NCI-H187 treated with DMSO at 0.1 percent for 48 hours (cell line): ENCODE data around the gene PTX4.

ENCODE experiments used
- DNase-seq: peaks from one replicate; lab custom pipeline; 2025; lab: John Stamatoyannopoulos, UW

Gene PTX4

GRCh38 chr16:1488619-1489018 is at the start of gene PTX4:
Gene PTX4 (minus strand): TSS chr16:1488944. CDS start chr16:1488909, 35 bp downstream.
- no peak for DNase-seq

DNA sequence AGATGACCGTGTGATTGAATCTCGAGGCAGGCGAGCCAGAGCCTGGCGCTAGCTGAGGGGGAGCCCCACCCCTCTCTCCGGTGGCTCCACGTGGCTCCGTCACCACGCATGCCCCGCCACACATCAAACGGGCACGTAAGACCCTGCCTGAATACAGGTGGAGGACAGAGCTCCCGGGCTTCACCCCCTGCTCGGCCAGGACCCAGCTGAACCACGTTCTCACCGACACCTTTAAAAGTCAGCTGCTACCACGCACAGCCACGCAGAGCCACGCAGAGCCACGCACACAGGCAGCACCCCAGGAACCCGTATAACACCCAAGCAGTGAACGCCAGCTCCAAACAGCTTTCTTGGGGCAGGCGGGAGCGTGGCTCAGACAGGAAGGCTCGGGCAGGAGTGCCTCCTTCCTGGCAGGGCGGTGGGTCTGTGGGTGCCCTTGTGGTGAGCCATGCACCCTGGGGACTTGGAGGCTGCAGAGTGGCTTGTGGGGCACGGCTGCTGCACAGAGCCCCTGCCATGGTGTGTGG is 49.1 kb upstream of the PTX4 start:
- no peak for DNase-seq

- DNase-seq: no peak
Measured at GRCh38 chr16:1537138-1537577, 48.4 kb upstream of the PTX4 start.

DNA sequence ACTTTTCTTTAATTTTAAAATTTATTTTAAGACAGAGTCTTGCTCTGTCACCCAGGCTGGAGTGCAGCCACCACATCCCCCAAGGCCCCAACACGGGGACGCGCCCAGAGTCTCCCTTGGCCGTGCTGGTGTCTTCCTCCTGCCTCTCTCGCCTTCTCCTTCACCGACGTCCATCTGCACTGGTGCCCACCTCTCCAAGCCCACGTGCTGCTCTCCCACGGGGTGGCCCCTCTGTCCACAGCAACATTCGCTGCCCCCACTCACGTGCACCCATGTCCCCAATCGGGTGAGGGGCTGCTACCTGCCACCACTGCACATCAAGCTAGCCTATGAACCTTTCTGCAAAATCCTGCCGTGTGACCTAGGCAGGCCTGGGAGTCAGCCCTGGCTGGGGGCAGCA is 47.9 kb upstream of the PTX4 start:
- DNase-seq: no peak

- no peak for DNase-seq
Measured at GRCh38 chr16:1535391-1536291, 46.9 kb upstream of the PTX4 start.

DNA sequence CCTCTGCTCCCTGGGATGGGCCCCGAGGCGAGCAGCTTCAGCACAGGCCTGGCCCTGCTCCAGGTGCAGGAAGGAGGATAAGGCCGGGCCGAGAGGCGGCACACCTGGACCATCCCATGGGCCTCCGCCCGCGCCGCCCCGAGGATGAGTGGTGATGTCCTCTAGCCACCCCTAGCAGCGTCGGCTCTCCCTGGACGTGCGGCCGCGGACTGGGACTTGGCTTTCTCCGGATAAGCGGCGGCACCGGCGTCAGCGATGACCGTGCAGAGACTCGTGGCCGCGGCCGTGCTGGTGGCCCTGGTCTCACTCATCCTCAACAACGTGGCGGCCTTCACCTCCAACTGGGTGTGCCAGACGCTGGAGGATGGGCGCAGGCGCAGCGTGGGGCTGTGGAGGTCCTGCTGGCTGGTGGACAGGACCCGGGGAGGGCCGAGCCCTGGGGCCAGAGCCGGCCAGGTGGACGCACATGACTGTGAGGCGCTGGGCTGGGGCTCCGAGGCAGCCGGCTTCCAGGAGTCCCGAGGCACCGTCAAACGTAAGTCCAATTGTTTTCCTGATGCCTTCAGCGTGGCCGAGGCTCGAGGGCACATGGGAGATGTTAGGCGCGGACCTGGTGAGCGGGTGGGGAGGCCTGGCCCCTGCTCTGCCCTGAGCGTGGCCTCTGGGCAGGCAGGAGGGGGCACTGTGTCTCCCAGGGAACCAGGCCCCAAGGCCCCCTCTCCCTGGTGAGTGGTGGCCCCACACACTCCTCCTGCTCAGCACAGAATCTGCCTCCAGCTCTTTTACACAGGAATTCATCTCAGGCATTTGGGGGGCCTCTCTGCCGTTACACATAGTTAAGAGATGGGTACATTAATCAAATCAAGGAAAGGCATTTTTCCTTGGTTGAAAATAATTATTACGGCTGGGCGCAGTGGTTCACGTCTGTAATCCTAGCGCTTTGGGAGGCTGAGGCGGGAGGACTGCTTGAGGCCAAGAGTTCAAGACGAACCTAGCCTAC is 45.6 kb upstream of the PTX4 start:
- no peak for DNase-seq

DNA sequence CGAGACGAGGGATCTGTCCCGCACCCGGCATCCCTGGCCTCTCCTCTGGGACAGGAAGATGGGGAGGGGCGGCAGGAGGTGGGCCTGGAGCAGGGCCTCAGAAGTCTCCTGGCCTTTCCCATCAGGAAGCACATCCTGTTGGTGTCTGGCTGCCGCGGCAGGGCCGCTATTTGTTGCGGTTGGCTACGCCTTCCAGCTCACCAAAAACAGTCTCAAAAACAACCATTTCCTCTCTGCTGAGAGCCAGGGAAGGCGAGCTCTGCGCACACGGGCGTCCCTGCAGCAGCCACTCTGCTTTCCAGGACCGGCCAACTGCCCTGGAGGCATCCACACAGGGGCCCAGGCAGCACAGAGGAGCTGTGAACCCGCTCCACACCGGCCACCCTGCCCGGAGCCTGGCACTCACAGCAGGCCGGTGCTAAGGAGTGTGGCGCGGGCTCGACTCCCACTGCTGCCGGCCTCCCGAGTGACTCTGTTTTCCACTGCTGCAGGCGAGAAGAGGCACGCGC is 44.8 kb upstream of the PTX4 start, which contains the start of gene TMEM204:
TMEM204 (plus strand) TSS at position 224 of the 509 bp plus-strand sequence. CDS start 610 bp downstream, outside the sequence.
- DNase-seq: no peak

GRCh38 chr16:1532771-1533170 is 44.0 kb upstream of the PTX4 start:
- DNase-seq: no peak

DNA sequence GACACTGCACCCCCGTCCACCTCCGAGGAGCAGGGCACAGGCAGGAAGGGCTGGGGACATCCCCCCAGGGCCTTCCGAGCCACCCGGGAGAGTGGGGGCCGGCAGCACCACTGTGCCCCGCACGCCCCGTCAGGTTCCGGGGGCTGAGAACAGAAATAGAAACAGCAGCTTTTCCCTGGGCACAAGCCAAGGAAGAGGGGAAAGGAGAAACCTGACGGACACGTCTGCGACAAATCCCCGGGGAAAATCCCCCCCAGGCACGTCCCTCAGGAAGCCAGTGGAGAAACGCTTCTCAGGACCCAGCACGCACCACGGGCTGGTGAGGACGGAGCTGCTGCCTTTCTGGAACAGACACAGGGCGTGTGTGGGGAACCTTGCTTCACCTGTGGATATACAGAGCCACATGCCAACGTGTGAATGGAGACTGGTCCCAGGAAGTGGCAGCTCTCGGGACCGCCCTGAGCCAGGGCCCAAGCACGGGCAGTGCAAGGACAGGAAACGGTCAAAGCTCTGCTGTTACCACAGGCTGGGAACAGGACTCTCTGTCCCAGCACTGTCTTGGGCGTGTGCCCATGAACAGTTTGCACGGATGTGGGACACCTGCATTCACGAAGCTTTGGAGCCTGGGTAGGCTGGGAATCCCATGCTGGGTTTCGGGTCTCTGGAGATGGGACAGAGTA is 43.5 kb upstream of the PTX4 start:
- no peak for DNase-seq

GRCh38 chr16:1531638-1531910 is 42.8 kb upstream of the PTX4 start:
- no peak for DNase-seq

GRCh38 chr16:1530883-1531637 is 42.3 kb upstream of the PTX4 start:
- no peak for DNase-seq

DNA sequence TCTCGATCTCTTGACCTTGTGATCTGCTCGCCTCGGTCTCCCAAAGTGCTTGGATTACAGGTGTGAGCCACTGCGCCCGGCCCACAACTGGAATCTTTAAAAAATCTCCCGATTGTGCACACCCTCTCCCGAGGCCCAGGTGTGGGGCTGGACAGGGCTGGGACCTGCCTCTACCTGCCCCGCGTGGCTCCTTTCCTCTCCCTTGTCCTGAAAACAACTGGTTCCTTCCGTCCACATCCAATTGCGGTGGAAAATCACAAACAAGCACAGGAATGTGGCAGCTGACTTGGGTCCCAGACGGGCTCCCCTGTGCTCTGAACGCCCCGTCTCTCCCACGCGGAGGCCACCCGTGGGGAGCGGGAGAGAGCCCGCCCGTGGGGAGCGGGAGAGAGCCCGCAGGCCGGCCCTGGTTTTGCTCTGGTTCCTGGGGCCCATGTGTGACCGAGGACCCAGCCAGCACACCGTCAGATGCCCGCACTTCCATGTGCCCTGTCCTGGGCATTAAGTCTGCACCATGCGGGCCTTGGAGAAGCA is 41.7 kb upstream of the PTX4 start:
- DNase-seq: no peak

DNA sequence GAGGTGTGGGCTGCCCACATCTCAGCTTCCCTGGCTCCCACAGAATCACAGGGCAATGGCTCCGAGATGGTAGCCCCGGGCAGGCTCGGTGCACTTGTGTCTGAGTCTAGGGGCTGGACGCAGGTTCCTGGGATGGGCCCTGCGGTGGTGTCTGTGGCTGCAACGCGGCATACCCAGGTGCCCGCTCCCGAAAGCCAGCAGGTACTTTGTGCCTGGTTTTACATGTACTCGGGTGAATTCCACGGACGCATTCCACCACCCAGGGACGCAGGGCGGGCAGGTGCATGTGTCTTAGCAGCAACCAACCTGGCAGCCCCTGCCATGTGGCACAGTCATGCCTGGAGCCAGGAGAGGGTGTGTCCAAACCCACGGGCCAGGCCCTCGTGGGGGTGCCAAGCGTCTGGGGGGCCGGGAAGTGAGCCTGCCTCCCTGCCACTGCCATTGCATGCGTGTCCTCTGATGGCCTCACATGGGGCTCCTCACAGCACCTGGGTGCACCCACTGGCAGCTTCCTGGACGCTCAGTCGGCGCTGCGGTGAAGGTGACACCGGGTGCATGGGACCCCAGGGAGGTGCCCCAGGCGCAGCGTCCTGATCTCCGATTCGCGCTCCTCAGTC is 40.3 kb upstream of the PTX4 start:
- DNase-seq: no peak

- no peak for DNase-seq
Measured at GRCh38 chr16:1527836-1528811, 39.4 kb upstream of the PTX4 start.

DNA sequence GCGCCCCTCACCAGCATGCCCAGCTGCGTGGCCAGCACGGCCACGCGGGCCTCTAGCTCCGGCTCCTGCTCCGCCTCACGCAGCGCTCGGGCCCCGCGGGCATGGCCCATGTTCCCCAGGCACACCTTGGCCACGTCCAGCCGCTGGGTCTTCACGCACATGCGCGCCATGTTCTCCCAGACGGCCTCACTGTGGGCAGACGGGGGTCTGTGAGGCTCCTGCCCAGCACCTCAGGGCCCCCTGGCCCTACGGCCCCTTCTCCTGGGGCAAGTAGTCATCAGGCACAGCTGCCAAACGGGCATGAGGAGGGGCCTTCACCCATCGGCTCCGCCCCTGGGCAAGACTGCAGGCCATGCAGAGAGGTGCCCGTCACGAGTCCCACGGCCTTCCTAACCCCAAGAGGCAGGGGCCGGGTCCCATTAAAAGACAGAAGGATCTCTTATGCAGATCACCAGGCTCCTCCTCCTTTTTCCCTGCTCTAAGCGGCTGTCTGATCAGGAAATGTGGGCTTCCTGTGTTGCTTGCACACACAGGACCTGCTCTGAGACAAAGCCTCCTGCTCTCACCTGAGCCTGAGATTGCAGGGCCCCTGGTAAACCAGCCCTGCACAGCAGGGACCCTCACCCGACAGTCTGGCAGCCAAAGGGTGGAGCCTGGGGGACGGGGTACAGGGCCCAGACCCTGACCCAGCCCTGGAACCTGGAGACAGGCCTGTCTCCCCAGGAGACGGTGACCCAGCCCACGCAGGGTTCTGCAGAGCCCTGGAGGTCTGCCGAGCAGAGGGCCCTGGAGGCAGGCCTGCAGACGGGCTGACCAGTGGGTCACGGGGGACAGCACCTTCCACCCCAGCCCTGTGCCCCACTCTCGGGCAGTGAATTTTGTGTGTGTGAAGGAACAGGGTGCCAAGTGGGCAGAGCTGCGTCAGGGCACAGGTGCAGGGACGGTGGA is 38.1 kb upstream of the PTX4 start:
- no peak for DNase-seq

DNA sequence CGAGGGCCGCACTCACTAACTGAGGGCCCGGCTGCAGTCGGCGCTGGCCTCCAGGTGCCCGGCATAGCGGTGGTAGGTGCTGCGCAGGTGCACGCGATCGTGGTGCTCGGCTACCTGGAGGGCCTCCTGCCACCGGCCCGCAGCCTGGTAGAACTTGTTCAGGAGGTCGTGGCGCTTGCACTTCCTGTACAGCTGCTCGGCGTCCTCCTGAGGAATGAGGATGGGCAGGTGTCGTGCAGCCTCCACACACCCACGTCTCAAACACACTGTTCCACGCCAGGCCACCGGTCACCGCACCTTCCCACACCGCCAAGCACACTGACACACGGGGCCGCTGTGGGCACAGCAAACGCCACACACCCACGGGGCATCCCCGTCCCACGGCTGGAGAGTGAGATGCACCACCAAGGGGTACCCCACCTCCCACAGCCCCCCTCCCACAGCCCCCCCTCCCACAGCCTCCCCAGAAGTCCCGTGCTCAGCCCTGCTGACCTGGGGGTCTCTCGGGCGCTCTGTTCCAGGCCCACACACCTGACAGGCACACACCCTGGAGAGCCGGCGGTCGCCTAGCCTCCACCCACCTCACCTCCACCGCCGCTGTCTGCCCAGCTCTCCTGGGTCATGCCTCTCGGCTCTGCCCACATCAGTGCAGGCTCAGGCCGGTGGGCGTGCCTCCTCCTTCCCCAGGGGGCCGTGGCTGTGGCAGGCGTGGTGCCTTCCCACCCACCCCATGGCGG is 37.3 kb upstream of the PTX4 start:
- no peak for DNase-seq

DNA sequence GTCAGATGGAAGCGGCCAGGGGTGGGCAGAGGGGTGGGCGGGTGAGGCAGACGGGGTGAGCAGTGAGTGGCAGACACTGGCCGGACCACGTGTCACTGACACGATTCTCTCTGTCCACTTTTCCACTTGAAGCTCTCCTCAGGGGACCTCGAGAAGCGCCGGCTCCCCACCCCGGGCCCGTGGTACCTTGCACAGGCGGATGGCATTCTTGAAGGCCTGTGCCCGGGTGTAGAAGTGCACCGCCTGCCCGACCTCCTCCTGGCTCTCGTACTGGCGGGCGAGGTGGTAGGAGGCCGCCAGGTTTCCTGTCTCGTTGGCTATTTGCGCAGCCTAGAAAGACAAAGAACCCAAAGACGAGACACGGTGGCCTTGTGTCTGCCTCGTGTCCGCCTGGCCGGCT is 35.6 kb upstream of the PTX4 start:
- no peak for DNase-seq
